Peyer's patch (tissue), 4 donors: ENCODE measurements around the gene RSAD1. TPM values are rescaled to one million over a fixed set of nuclear protein-coding genes. Genes with fewer than 3 reads are reported as not detected.

Experiments used
- DNase-seq, 3 donors: peaks; one replicate each; pipeline ENCODE4 v3.0.0-alpha.2; 2017 to 2019
- H3K27ac ChIP-seq, 4 donors: fragments of 200-600 bp; sonication (generic); one replicate each; pipeline ENCODE4 v1.5.1; 2016 to 2019
- H3K27me3 ChIP-seq, 2 donors: fragments of 200-600 bp; sonication (generic); one replicate each; pipeline ENCODE4 v1.5.1; 2019
- H3K36me3 ChIP-seq, 3 donors: fragments of 200-600 bp; sonication (generic); one replicate each; pipeline ENCODE4 v1.5.1; 2016 to 2019
- H3K4me1 ChIP-seq, 4 donors: fragments of 200-600 bp; sonication (generic); one replicate each; pipeline ENCODE4 v1.5.1; 2016 to 2019
- H3K4me3 ChIP-seq, 4 donors: fragments of 200-600 bp; sonication (generic); 1 replicate in 3 of 4; 2 replicates in 1 of 4; pipeline ENCODE4 v1.5.1; 2016 to 2019; ENCODE audit warnings: mild to moderate bottlenecking in 1 of 4
- H3K9me3 ChIP-seq, 4 donors: fragments of 200-600 bp; sonication (generic); one replicate each; pipeline ENCODE4 v1.5.1; 2016 to 2019; ENCODE audit warnings: mild to moderate bottlenecking in 1 of 4
- POLR2A ChIP-seq, 2 donors: fragments of 450-650 bp; IDR thresholded peaks; one replicate each; pipeline ENCODE4 v1.5.1; 2017; ENCODE audit warnings: antibody characterized with exemption in 2 of 2, mild to moderate bottlenecking in 2 of 2, moderate library complexity in 2 of 2
- total RNA-seq, 4 donors: library from RNA; depleted of rRNA; stranded (reverse); fragments of >200 nt; gene quantifications; one replicate each; pipeline ENCODE4 v1.1.0, GENCODE V29; 2016
- TF ChIP-seq, protein P1 (sequence below), 6 experiments: fragments of 450-650 bp in 4 of 6; fragments of 200-600 bp in 2 of 6; sonication (generic) in 1 of 6; IDR thresholded peaks; one replicate each; pipeline ENCODE4 v1.5.1; 2017 to 2019; ENCODE audit warnings: antibody characterized with exemption in 6 of 6, mild to moderate bottlenecking in 3 of 6, moderate library complexity in 1 of 6

The RSAD1 gene
- total RNA-seq, 4 donors from 2014 or later = 24.3 to 53.4 (median 39.5) TPM

DNA sequence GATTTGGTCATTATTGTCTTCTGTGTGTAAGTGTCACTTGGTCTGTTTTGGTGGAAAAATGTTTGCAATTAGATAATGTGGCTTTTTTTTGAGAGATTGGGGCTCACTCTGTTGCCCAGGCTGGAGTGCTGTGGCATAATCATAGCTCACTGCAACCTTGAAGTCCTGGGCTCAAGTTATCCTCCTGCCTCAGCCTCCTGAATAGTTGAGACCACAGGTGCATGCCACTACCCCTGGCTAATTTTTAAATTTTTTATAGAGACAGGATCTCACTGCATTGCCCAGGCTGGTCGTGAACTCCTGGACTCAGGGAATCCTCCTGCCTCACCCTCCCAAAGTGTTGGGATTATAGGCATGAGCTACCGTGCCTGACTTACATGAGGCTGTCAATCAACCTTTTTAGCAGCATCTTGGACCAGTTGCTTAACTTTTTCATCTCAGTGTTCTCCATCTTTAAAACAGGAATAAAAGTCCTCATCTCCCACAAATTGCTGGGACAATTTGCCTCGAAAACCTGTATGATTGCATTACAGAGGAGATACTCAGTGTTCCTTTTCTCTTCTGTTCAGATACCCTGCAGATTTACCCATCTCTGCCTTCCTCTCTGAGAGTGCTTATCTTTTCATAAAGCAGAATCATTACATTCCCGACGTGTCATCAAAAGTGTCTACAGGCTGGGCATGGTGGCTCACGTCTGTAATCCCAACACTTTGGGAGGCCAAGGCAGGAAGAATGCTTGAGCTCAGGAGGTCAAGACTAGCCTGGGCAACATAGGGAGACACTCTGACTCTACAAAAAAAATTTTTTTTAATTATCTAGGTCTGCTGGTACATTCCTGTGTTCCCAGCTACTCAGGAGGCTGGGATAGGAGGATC, 33.6 kb upstream of the RSAD1 start:
- Histone ChIP-seq H3K4me3 (no peak overlapping the region), H3K27ac (no peak overlapping the region), H3K27me3 (no peaks in the 10 kb centered on the region), H3K36me3 (peaks cover 0 to 5% (median 0%) of the 10 kb centered on the region in 3 donors), H3K9me3 (no peaks in the 10 kb centered on the region), H3K4me1 (peaks cover 0 to 17% (median 0%) of the 10 kb centered on the region in 4 donors)
- peak in 1 of 3 donors; percentile 2 for DNase-seq
- TF ChIP-seq, protein P1, sequence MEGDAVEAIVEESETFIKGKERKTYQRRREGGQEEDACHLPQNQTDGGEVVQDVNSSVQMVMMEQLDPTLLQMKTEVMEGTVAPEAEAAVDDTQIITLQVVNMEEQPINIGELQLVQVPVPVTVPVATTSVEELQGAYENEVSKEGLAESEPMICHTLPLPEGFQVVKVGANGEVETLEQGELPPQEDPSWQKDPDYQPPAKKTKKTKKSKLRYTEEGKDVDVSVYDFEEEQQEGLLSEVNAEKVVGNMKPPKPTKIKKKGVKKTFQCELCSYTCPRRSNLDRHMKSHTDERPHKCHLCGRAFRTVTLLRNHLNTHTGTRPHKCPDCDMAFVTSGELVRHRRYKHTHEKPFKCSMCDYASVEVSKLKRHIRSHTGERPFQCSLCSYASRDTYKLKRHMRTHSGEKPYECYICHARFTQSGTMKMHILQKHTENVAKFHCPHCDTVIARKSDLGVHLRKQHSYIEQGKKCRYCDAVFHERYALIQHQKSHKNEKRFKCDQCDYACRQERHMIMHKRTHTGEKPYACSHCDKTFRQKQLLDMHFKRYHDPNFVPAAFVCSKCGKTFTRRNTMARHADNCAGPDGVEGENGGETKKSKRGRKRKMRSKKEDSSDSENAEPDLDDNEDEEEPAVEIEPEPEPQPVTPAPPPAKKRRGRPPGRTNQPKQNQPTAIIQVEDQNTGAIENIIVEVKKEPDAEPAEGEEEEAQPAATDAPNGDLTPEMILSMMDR (IDR thresholded peaks at IDR 0.05) = no peak
- TF ChIP-seq POLR2A (IDR thresholded peaks at IDR 0.05) = no peak

DNA sequence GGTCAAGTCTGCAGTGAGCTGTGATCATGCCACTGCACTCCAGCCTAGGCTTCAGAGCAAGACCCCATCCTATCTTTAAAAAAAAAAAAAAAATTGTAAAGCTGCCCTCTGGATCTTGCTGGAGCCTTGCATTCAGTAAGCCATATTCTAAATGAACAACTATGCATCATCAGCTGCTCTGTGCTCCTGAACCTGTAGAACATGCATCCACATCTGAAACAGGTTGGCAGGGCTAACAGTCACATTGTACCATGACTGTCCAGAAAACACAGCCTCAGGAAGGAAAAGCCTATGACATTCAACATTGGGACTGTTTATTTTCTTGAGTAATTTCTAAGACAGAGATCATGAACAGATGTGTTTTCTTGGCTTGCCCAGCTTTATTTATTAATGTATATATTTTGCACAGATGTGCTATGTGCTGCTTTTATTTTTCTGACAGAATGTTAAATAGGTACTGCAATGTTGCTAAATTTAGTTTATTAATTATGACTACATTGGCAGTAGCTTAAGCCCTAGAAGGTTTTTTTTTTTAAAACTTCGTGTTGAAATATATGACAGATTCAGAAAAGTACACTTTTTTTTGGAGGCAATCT, 32.8 kb upstream of the RSAD1 start:
- H3K27me3 ChIP-seq = no peaks in the 10 kb centered on the region
- H3K27ac ChIP-seq = no peak overlapping the region
- peaks cover 0 to 5% (median 0%) of the 10 kb centered on the region in 3 donors for H3K36me3 ChIP-seq
- H3K4me3 ChIP-seq = no peak overlapping the region
- DNase-seq = no peak
- TF ChIP-seq, protein P1 (IDR thresholded peaks at IDR 0.05) = no peak
- peaks cover 0 to 15% (median 0%) of the 10 kb centered on the region in 4 donors for H3K4me1 ChIP-seq
- H3K9me3 ChIP-seq = no peaks in the 10 kb centered on the region

DNA sequence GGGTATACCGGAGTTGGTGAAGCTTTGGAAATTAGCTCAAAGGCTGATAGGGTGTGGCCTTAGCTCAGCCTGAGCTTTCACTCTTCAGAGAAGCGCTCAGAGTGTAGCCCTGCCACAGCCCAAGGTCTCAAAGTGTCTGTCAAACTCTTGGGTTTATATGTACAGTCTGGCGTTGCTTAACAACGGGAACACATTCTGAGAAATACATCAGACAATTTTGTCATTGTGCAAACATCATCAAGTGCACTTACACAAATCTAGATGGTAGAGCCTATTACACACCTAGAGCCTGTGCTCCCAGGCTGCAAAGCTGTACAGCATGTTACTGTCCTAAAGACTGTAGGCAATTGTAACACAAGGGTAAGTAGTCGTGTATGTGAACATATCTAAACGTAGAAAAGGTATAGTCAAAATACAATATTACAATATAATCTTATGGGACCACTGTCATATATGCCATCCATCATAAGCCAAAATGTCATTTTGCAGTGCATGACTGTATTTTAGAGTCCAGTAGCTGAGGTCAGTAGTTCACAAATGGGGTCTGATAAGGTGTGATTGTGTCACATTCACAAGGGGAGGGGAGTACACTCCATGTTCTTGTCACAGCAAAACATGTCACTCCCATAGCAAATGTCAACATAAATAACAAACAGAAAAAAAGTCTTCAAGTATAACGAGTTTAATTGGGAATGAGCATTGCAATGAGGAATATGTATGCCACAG, 30.6 kb upstream of the RSAD1 start:
- peaks cover 0 to 5% (median 0%) of the 10 kb centered on the region in 3 donors for H3K36me3 ChIP-seq
- no peaks in the 10 kb centered on the region for H3K27me3 ChIP-seq
- TF ChIP-seq, protein P1 (IDR thresholded peaks at IDR 0.05) = no peak
- TF ChIP-seq POLR2A (IDR thresholded peaks at IDR 0.05) = no peak
- H3K4me3 ChIP-seq = no peak overlapping the region
- H3K4me1 ChIP-seq = peaks cover 0 to 25% (median 0%) of the 10 kb centered on the region in 4 donors
- peak overlapping the region in 2 of 4 donors; percentile 0 to 19 for H3K27ac ChIP-seq
- no peaks in the 10 kb centered on the region for H3K9me3 ChIP-seq
- DNase-seq = peak in 1 of 3 donors; percentile 50

DNA sequence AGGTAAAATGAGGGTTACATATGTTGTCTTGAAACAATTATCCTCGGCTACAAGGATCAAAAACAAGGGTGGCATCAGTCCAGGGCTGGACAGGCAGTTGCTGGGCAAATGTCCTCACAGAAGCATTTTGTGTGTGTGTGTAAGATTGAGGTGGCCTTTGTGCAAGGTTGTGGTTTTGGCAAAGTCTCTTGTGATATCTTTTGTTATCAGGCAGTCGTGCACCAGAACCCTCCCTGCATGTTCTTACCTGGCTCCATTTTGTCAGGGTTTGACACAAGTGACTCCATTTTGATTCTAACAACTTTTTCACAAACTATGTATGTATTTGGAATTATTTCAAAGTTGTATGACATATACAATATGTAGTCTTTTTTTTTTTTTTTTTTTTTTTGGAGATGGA, 30.0 kb upstream of the RSAD1 start:
- Histone ChIP-seq H3K4me3 (no peak overlapping the region), H3K27me3 (no peaks in the 10 kb centered on the region), H3K36me3 (peaks cover 0 to 5% (median 0%) of the 10 kb centered on the region in 3 donors), H3K9me3 (no peaks in the 10 kb centered on the region), H3K4me1 (peaks cover 0 to 24% (median 0%) of the 10 kb centered on the region in 4 donors), H3K27ac (no peak overlapping the region)
- no peak for DNase-seq
- TF ChIP-seq, protein P1 (IDR thresholded peaks at IDR 0.05) = no peak
- TF ChIP-seq POLR2A (IDR thresholded peaks at IDR 0.05) = no peak

DNA sequence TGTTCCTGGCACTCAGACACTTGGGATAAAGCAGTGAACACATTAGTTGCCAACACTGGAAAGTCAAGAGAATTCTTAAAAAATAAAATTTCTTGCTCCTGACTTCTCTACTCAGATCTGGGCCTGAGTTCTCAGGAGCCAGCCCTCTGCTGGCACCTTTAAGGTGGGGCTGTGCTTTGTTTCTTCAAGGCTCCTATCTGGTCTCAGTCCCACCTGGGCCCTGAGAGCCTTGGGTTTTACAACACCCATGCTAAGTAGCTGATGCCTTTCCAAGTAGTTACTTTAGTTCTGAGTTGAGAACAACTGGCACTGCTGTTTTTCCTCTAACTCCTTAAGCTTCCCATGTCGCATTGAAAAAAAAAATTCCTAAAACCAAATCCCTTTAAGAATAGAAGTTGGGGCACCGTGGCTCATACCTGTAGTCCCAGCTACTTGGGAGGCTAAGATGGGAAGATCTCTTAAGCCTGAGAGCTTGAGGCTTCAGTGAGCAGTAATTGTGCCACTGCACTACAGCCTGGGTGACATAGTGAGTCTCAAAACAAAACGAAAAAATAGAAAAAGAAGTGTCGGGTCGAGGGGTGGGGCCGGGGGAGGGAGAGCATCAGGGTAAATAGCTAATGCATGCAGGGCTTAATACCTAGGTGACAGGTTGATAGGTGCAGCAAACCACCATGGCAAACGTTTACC, 26.6 kb upstream of the RSAD1 start:
- TF ChIP-seq, protein P1 (IDR thresholded peaks at IDR 0.05) = no peak
- TF ChIP-seq POLR2A (IDR thresholded peaks at IDR 0.05) = no peak
- no peak overlapping the region for H3K4me3 ChIP-seq
- H3K36me3 ChIP-seq = peaks cover 0 to 5% (median 0%) of the 10 kb centered on the region in 3 donors
- H3K4me1 ChIP-seq = peaks cover 0 to 21% (median 0%) of the 10 kb centered on the region in 4 donors
- no peak for DNase-seq
- no peaks in the 10 kb centered on the region for H3K9me3 ChIP-seq
- no peaks in the 10 kb centered on the region for H3K27me3 ChIP-seq
- H3K27ac ChIP-seq = peak overlapping the region in 3 of 4 donors; percentile 13 to 81 (median 61)
